Activated CD8-positive, alpha-beta memory T cell treated with anti-CD3 and anti-CD28 coated beads, Interleukin-2, amount 10 ng/mL, durations not matched to agents 7 days and 5 days (primary cell): ENCODE data around the gene LACTBL1. TPM values are rescaled to one million over a fixed set of nuclear protein-coding genes. Genes with fewer than 3 reads are reported as not detected.
"Not testable (repeated sequence)": the region's sequence is repeated elsewhere in the genome, so short reads cannot be mapped to it uniquely, and the experiment has no call there.

Experiments
- ATAC-seq: fragments of 150-1000 bp; cut with Tn5 transposase; one replicate; pipeline ENCODE4 v1.10.0; 2021; ENCODE audit warnings: moderate library complexity
- CTCF ChIA-PET: fragments of 350-600 bp; sonication (Branson Sonifier 250); formaldehyde crosslinking; loops from one replicate; lab custom pipeline; 2021; ENCODE audit warnings: antibody characterized with exemption; lab: Charles Lee
- DNase-seq: peaks from one replicate; pipeline ENCODE4 v3.0.0-alpha.2; 2020
- H3K27ac Mint-ChIP-seq: one replicate; pipeline ENCODE4 v1.8.0; 2021; ENCODE audit warnings: mild to moderate bottlenecking, mixed read lengths
- H3K27me3 Mint-ChIP-seq: one replicate; pipeline ENCODE4 v1.8.0; 2021; ENCODE audit warnings: mixed read lengths
- H3K36me3 Mint-ChIP-seq: one replicate; pipeline ENCODE4 v1.8.0; 2021; ENCODE audit warnings: mild to moderate bottlenecking, mixed read lengths
- H3K4me1 Mint-ChIP-seq: one replicate; pipeline ENCODE4 v1.8.0; 2021; ENCODE audit warnings: mixed read lengths
- H3K4me3 Mint-ChIP-seq: one replicate; pipeline ENCODE4 v1.8.0; 2021; ENCODE audit warnings: mild to moderate bottlenecking, moderate library complexity, mixed read lengths
- H3K9me3 Mint-ChIP-seq: one replicate; pipeline ENCODE4 v1.8.0; 2022; ENCODE audit warnings: low read depth, mixed read lengths
- total RNA-seq, 2 experiments: library from RNA; stranded (reverse); gene quantifications; one replicate each; pipeline ENCODE4 v1.2.3, GENCODE V29; 2021

Gene LACTBL1
- total RNA-seq, 2 experiments from 2014 or later = not detected

- ATAC-seq, H3K9me3 Mint-ChIP-seq, H3K36me3 Mint-ChIP-seq, H3K4me1 Mint-ChIP-seq, H3K4me3 Mint-ChIP-seq, CTCF ChIA-PET, H3K27ac Mint-ChIP-seq, DNase-seq: not testable (repeated sequence)
- H3K27me3 Mint-ChIP-seq = peaks cover 22% of the 10 kb centered on the region
These were observed 29.6 kb upstream of the LACTBL1 start for GRCh38 chr1:23002218-23002617.

- H3K4me3 Mint-ChIP-seq, ATAC-seq, H3K4me1 Mint-ChIP-seq, DNase-seq, H3K36me3 Mint-ChIP-seq, CTCF ChIA-PET, H3K9me3 Mint-ChIP-seq, H3K27ac Mint-ChIP-seq: not testable (repeated sequence)
- H3K27me3 Mint-ChIP-seq = peaks cover 19% of the 10 kb centered on the region
These were observed 27.5 kb upstream of the LACTBL1 start for GRCh38 chr1:23000133-23000532.

GRCh38 chr1:22997528-22997927, 24.9 kb upstream of the LACTBL1 start:
- H3K36me3 Mint-ChIP-seq, H3K4me1 Mint-ChIP-seq, ATAC-seq, H3K4me3 Mint-ChIP-seq, H3K9me3 Mint-ChIP-seq, CTCF ChIA-PET, H3K27me3 Mint-ChIP-seq, DNase-seq, H3K27ac Mint-ChIP-seq: not testable (repeated sequence)

- DNase-seq = no peak
- Mint-ChIP-seq H3K4me1 (no peaks in the 10 kb centered on the region), H3K36me3 (peaks cover 4% of the 10 kb centered on the region), H3K9me3 (peaks cover 10% of the 10 kb centered on the region), H3K4me3 (no peak overlapping the region), H3K27me3 (peaks cover 6% of the 10 kb centered on the region), H3K27ac (no peak overlapping the region)
- CTCF ChIA-PET = no interaction called here
- ATAC-seq = no peak
These were observed 23.1 kb upstream of the LACTBL1 start for GRCh38 chr1:22995774-22996173.

GRCh38 chr1:22993220-22993795, 20.6 kb upstream of the LACTBL1 start:
- not testable (repeated sequence) for H3K27ac Mint-ChIP-seq, DNase-seq, H3K9me3 Mint-ChIP-seq, H3K4me3 Mint-ChIP-seq, H3K36me3 Mint-ChIP-seq, ATAC-seq, H3K4me1 Mint-ChIP-seq
- H3K27me3 Mint-ChIP-seq = peaks cover 18% of the 10 kb centered on the region
- CTCF ChIA-PET = interaction anchor here (0.6 kb wide), 1 partner anchor 218 kb away, joined by 3 read pairs; no protein-coding TSS in a partner anchor

GRCh38 chr1:22992384-22992783, 19.7 kb upstream of the LACTBL1 start:
- peaks cover 21% of the 10 kb centered on the region for H3K27me3 Mint-ChIP-seq
- CTCF ChIA-PET = interaction anchor here (0.7 kb wide), 1 partner anchor 74 kb away, joined by 3 read pairs; no protein-coding TSS in a partner anchor
- not testable (repeated sequence) for H3K36me3 Mint-ChIP-seq, ATAC-seq, H3K4me3 Mint-ChIP-seq, H3K9me3 Mint-ChIP-seq, DNase-seq, H3K4me1 Mint-ChIP-seq, H3K27ac Mint-ChIP-seq

- Mint-ChIP-seq H3K27me3 (peaks cover 15% of the 10 kb centered on the region), H3K4me1 (no peaks in the 10 kb centered on the region), H3K27ac (no peak overlapping the region), H3K9me3 (no peaks in the 10 kb centered on the region), H3K4me3 (no peak overlapping the region), H3K36me3 (no peaks in the 10 kb centered on the region)
- ATAC-seq (no peak), DNase-seq (no peak)
- CTCF ChIA-PET = no interaction called here
These were observed 11.3 kb upstream of the LACTBL1 start for GRCh38 chr1:22983944-22984343.

GRCh38 chr1:22980471-22980790, 7.8 kb upstream of the LACTBL1 start:
- H3K27ac Mint-ChIP-seq, DNase-seq, H3K4me1 Mint-ChIP-seq, H3K9me3 Mint-ChIP-seq, H3K4me3 Mint-ChIP-seq, CTCF ChIA-PET, ATAC-seq, H3K36me3 Mint-ChIP-seq: not testable (repeated sequence)
- H3K27me3 Mint-ChIP-seq = peaks cover 14% of the 10 kb centered on the region

GRCh38 chr1:22978299-22978698, 5.6 kb upstream of the LACTBL1 start:
- no peaks in the 10 kb centered on the region for H3K4me1 Mint-ChIP-seq
- DNase-seq = no peak
- no peaks in the 10 kb centered on the region for H3K36me3 Mint-ChIP-seq
- no peak overlapping the region for H3K27ac Mint-ChIP-seq
- CTCF ChIA-PET = interaction anchor here (2.5 kb wide), 1 partner anchor 206 kb away, joined by 11 read pairs; no protein-coding TSS in a partner anchor
- ATAC-seq = no peak
- H3K4me3 Mint-ChIP-seq = no peak overlapping the region
- no peaks in the 10 kb centered on the region for H3K9me3 Mint-ChIP-seq
- H3K27me3 Mint-ChIP-seq = peaks cover 20% of the 10 kb centered on the region

GRCh38 chr1:22976461-22977243, 4.0 kb upstream of the LACTBL1 start:
- Mint-ChIP-seq H3K36me3 (no peaks in the 10 kb centered on the region), H3K27ac (no peak overlapping the region), H3K4me3 (no peak overlapping the region), H3K27me3 (peaks cover 30% of the 10 kb centered on the region), H3K4me1 (no peaks in the 10 kb centered on the region), H3K9me3 (no peaks in the 10 kb centered on the region)
- peak; percentile 83 for ATAC-seq
- peak; percentile 71 for DNase-seq
- CTCF ChIA-PET = interaction anchor here (1.0 to 2.5 kb wide), 2 partner anchors 208 to 240 kb away, joined by 3 to 11 read pairs; partner anchors contain the start of gene HTR1D

GRCh38 chr1:22976127-22976460, 3.4 kb upstream of the LACTBL1 start:
- ATAC-seq = no peak
- H3K27ac Mint-ChIP-seq = no peak overlapping the region
- H3K27me3 Mint-ChIP-seq = peaks cover 32% of the 10 kb centered on the region

GRCh38 chr1:22975694-22976093, 3.0 kb upstream of the LACTBL1 start:
- H3K9me3 Mint-ChIP-seq = no peaks in the 10 kb centered on the region
- no peaks in the 10 kb centered on the region for H3K4me1 Mint-ChIP-seq
- CTCF ChIA-PET = interaction anchor here (1.0 kb wide), 1 partner anchor 209 kb away, joined by 6 read pairs; no protein-coding TSS in a partner anchor
- no peak overlapping the region for H3K4me3 Mint-ChIP-seq
- ATAC-seq (no peak), DNase-seq (no peak)
- peaks cover 34% of the 10 kb centered on the region for H3K27me3 Mint-ChIP-seq
- H3K36me3 Mint-ChIP-seq = no peaks in the 10 kb centered on the region
- no peak overlapping the region for H3K27ac Mint-ChIP-seq

More at GRCh38 chr1:22976127-22976460, 3.4 kb upstream of the LACTBL1 start:
- Mint-ChIP-seq H3K9me3 (no peaks in the 10 kb centered on the region), H3K4me1 (no peaks in the 10 kb centered on the region), H3K36me3 (no peaks in the 10 kb centered on the region), H3K4me3 (no peak overlapping the region)
- no peak for DNase-seq
- CTCF ChIA-PET = interaction anchor here (2.5 kb wide), 1 partner anchor 208 kb away, joined by 11 read pairs; no protein-coding TSS in a partner anchor

- DNase-seq = no peak
- H3K9me3 Mint-ChIP-seq = no peaks in the 10 kb centered on the region
- no peak overlapping the region for H3K4me3 Mint-ChIP-seq
- CTCF ChIA-PET = interaction anchor here (2.3 kb wide), 1 partner anchor 7 kb away, joined by 7 read pairs; no protein-coding TSS in a partner anchor
- H3K4me1 Mint-ChIP-seq = no peaks in the 10 kb centered on the region
- H3K36me3 Mint-ChIP-seq = no peaks in the 10 kb centered on the region
- no peak overlapping the region for H3K27ac Mint-ChIP-seq
- no peak for ATAC-seq
- H3K27me3 Mint-ChIP-seq = peaks cover 61% of the 10 kb centered on the region
These were observed 858 bp downstream of the LACTBL1 start for GRCh38 chr1:22971611-22972405.
